Calu3 (cell line): ENCODE measurements around the gene RAB4B. TPM values are rescaled to one million over a fixed set of nuclear protein-coding genes. Genes with fewer than 3 reads are reported as not detected.
"Not testable (repeated sequence)": the region's sequence is repeated elsewhere in the genome, so short reads cannot be mapped to it uniquely, and the experiment has no call there.

Experiments
- BruUV-seq: library from RNA; stranded (reverse); fragments of 400-500 nt; replicated peaks from 2 replicates; lab custom pipeline; 2021; lab: Mats Ljungman, UMichigan
- CTCF ChIA-PET: fragments of 300-600 bp; sonication (Branson Sonifier 250); formaldehyde crosslinking; loops from one replicate; lab custom pipeline; 2022; ENCODE audit warnings: antibody characterized with exemption; lab: Charles Lee
- DNase-seq: peaks from one replicate; pipeline ENCODE4 v3.0.0; 2022
- H3K27ac Mint-ChIP-seq: one replicate; pipeline ENCODE4 v1.8.0; 2022; ENCODE audit warnings: mixed read lengths; ENCODE audit not compliant: unreplicated experiment
- H3K27me3 Mint-ChIP-seq: one replicate; pipeline ENCODE4 v1.8.0; 2022; ENCODE audit warnings: mixed read lengths; ENCODE audit not compliant: unreplicated experiment
- H3K36me3 Mint-ChIP-seq: one replicate; pipeline ENCODE4 v1.8.0; 2022; ENCODE audit warnings: mild to moderate bottlenecking, moderate library complexity, mixed read lengths; ENCODE audit not compliant: insufficient read depth, unreplicated experiment
- H3K4me1 Mint-ChIP-seq: one replicate; pipeline ENCODE4 v1.8.0; 2022; ENCODE audit warnings: mild to moderate bottlenecking, low read depth, mixed read lengths; ENCODE audit not compliant: unreplicated experiment
- H3K4me3 Mint-ChIP-seq: one replicate; pipeline ENCODE4 v1.8.0; 2022; ENCODE audit warnings: mild to moderate bottlenecking, low read depth, moderate library complexity, mixed read lengths; ENCODE audit not compliant: unreplicated experiment
- H3K9me3 Mint-ChIP-seq: one replicate; pipeline ENCODE4 v1.8.0; 2022; ENCODE audit warnings: low read depth, mixed read lengths; ENCODE audit not compliant: unreplicated experiment
- intact Hi-C: fragments of 100-400 bp; cut with micrococcal nuclease; formaldehyde crosslinking; loops from one replicate; pipeline ENCODE4 v1.10.0; 2022; ENCODE audit not compliant: unreplicated experiment
- total RNA-seq: library from RNA; stranded (reverse); gene quantifications from 2 replicates; pipeline ENCODE4 v1.2.3, GENCODE V29; 2022
- TF ChIP-seq, protein P1 (sequence below): fragments of 200-600 bp; IDR thresholded peaks from one replicate; pipeline ENCODE4 v1.8.0; 2022; ENCODE audit warnings: antibody characterized with exemption; ENCODE audit not compliant: unreplicated experiment

The RAB4B gene
- total RNA-seq, 1 experiment from 2014 or later, result 22.7 TPM

DNA sequence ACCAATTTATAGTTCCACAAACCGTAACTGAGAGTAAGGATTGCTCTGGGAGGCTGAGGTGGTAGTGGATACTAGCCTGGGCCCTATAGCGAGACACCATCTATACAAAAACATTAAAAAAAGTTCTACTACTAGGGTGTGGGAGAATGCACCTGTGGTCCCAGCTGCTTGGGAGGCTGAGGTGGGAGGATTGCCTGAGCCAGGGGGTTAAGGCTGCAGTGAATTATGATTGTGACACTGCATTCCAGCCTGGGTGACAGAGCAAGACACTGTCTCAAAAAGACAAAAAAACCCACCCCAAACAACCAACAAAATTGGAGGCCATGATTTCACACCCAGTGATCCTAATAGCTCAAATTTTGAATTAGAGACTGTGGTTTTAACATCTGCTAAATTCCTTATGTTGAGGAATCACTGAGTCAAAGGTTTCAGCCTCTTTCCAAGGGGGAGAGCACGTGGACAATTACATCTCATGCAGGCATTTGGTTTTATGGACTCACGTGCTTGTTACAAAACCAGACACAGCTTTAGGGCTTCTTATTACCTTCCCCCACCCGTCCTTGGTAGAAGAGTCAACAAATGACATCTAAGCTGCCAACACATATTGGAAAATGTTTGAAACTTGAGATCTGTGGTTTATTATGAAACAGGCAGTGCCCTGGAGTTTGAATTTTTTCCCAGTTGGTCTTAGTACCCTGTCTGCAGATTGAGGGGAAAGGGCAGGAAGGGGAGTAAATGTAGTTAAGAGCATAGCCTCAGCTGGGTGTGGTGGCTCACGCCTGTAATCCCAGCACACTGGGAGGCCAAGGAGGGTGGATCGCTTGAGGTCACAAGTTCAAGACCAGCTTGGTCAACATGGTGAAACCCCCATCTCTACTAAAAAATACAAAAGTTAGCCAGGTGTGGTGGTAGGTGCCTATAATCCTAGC lies 53.7 kb downstream of the RAB4B start:
- Mint-ChIP-seq H3K27ac (peak overlapping the region; percentile 83), H3K27me3 (no peaks in the 10 kb centered on the region), H3K9me3 (no peaks in the 10 kb centered on the region), H3K36me3 (peaks cover 16% of the 10 kb centered on the region), H3K4me3 (peak overlapping the region; percentile 28), H3K4me1 (peaks cover 13% of the 10 kb centered on the region)
- intact Hi-C loops, result no loop called here
- no TSS peak for BruUV-seq
- CTCF ChIA-PET, result interaction anchor here (0.8 to 1.2 kb wide), 5 partner anchors 9 to 169 kb away, joined by 3 to 5 read pairs (median 3); no protein-coding TSS in a partner anchor
- TF ChIP-seq, protein P1, sequence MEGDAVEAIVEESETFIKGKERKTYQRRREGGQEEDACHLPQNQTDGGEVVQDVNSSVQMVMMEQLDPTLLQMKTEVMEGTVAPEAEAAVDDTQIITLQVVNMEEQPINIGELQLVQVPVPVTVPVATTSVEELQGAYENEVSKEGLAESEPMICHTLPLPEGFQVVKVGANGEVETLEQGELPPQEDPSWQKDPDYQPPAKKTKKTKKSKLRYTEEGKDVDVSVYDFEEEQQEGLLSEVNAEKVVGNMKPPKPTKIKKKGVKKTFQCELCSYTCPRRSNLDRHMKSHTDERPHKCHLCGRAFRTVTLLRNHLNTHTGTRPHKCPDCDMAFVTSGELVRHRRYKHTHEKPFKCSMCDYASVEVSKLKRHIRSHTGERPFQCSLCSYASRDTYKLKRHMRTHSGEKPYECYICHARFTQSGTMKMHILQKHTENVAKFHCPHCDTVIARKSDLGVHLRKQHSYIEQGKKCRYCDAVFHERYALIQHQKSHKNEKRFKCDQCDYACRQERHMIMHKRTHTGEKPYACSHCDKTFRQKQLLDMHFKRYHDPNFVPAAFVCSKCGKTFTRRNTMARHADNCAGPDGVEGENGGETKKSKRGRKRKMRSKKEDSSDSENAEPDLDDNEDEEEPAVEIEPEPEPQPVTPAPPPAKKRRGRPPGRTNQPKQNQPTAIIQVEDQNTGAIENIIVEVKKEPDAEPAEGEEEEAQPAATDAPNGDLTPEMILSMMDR, result no peak
- DNase-seq, result peak; percentile 77

DNA sequence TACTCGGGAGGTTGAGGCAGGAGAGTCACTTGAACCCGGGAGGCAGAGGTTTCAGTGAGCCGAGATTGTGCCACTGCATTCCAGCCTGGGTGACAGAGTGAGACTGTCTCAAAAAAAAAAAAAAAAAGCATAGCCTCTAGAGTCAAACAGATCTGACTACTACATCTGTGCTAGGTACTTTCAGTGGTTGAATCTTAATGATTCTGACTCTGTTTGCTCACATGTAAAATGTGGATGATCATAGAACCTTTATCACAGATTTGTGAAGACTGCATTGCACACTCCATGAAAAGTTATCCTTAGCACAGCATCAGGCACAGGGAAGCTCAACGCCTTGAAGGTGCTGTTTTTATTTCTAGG lies 54.4 kb downstream of the RAB4B start:
- DNase-seq, intact Hi-C loops, H3K9me3 Mint-ChIP-seq, BruUV-seq, H3K27me3 Mint-ChIP-seq: not testable (repeated sequence)
- CTCF ChIA-PET, result interaction anchor here (0.8 to 1.2 kb wide), 5 partner anchors 10 to 169 kb away, joined by 3 to 5 read pairs (median 3); no protein-coding TSS in a partner anchor
- Mint-ChIP-seq H3K27ac (peak overlapping the region; percentile 83), H3K4me1 (peaks cover 13% of the 10 kb centered on the region), H3K4me3 (peak overlapping the region; percentile 28), H3K36me3 (peaks cover 12% of the 10 kb centered on the region)

DNA sequence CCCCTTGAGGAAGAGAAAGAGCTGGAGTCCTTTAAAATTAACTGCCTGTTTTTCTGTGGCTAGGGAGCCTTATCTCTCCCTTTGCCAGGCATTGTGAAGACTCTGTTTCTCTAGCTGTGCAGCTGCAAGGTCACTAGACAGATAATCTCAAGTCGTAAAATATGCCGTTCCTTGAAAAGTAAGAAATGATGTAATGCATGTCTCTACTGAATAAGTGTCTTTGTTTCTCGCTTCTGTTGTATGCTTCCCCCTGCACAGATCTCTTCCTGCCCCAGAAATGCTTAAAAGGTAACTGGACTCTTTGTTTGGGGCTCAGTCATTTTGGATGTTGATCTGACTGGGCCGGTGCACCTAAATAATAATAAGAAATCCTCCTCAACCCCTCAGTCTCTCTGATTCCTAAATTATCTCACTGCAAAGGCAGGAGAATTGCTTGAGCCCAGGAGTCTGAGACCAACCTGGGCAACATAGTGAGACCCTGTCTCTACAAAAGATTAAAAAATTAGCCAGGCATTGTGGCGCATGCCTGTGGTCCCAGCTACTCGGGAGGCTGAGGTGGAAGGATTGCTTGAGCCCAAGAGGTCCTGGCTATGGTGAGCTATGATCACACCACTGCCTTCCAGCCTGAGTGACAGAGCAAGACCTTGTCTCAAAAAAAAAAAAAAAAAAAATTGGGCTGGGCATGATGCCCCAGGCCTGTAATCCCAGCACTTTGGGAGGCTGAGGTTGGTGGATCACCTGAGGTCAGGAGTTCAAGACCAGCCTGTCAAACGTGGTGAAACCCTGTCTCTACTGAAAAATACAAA lies 55.9 kb downstream of the RAB4B start:
- H3K27ac Mint-ChIP-seq, H3K4me3 Mint-ChIP-seq, H3K27me3 Mint-ChIP-seq, H3K9me3 Mint-ChIP-seq, BruUV-seq, intact Hi-C loops, DNase-seq: not testable (repeated sequence)
- CTCF ChIA-PET, result interaction anchor here (0.7 kb wide), 1 partner anchor 15 kb away, joined by 11 read pairs; no protein-coding TSS in a partner anchor
- Mint-ChIP-seq H3K4me1 (peaks cover 13% of the 10 kb centered on the region), H3K36me3 (peaks cover 11% of the 10 kb centered on the region)

DNA sequence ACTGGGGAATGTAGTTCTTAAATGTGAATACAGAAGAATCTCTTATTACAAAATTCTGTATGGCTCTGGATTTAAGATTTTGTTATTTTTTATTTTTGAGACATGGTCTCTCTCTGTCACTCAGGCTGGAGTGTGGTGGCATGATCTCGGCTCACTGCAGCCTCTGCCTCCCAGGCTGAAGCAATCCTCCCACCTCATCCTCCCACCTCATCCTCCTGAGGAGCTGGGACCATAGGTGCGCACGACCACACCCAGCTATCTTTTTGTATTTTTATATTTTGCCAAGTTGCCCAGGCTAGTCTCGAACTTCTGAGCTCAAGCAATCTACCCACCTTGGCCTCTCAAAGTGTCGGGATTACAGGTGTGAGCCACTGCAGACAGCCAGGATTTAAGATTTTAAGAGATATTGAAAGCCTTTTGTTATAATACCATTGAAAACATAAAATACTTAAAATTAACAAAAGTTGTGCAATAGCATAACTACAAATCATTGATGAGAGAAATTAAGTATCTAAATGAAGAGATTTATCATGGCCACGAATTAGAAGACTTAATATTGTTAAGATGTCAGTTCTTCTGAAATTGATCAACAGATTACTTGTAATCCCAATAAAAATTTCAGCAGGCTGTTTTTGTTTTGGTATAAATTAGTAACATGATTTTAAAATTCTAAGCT lies 58.8 kb downstream of the RAB4B start:
- H3K9me3 Mint-ChIP-seq, result peaks cover 2% of the 10 kb centered on the region
- TF ChIP-seq, protein P1, result no peak
- H3K4me3 Mint-ChIP-seq, result no peak overlapping the region
- no peak overlapping the region for H3K27ac Mint-ChIP-seq
- intact Hi-C loops, result no loop called here
- H3K36me3 Mint-ChIP-seq, result peaks cover 8% of the 10 kb centered on the region
- BruUV-seq, result no TSS peak
- H3K4me1 Mint-ChIP-seq, result peaks cover 7% of the 10 kb centered on the region
- DNase-seq, result no peak
- CTCF ChIA-PET, result interaction anchor here (0.7 kb wide), 1 partner anchor 208 kb away, joined by 4 read pairs; no protein-coding TSS in a partner anchor
- no peaks in the 10 kb centered on the region for H3K27me3 Mint-ChIP-seq

DNA sequence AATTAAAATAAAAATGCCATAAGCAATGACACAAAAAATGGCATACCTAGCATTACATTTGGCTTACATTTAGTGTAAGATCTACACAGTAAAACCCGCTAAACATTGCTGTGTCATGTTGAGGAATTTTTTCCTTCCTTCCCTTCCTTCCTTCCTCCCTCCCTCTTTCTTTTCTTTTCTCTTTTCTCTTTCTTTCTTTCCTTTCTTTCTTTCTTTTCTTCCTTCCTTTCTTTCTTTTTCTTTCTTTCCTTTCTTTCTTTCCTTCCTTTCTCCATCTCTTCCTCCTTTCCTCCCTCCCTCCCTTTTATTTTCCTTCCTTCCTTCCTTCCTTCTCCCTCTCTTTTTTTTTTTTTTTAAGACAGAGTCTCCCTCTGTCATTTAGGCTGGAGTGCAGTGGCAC lies 60.4 kb downstream of the RAB4B start:
- H3K27me3 Mint-ChIP-seq, H3K4me3 Mint-ChIP-seq, H3K9me3 Mint-ChIP-seq, H3K4me1 Mint-ChIP-seq, CTCF ChIA-PET, DNase-seq, BruUV-seq, H3K36me3 Mint-ChIP-seq, intact Hi-C loops: not testable (repeated sequence)
- peak overlapping the region; percentile 5 for H3K27ac Mint-ChIP-seq

DNA sequence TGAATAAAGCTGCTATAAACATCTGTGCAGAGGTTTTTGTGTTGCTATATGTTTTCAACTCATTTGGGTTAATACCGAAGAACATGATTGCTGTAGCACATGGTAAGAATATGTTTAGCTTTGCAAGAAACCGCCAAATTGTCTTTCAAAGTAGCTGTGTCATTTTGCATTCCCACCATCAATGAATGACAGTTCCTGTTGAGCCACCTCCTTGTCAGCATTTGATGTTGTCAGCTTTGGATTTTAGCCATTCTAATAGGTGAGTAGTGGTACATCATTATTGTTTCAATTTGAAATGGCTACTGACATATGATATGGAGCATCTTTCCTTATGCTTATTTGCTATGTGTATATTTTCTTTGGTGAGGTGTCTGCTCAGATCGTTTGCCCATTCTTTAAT lies 64.0 kb downstream of the RAB4B start:
- H3K4me3 Mint-ChIP-seq, intact Hi-C loops, BruUV-seq, H3K4me1 Mint-ChIP-seq, H3K27ac Mint-ChIP-seq, DNase-seq, CTCF ChIA-PET, H3K36me3 Mint-ChIP-seq, H3K9me3 Mint-ChIP-seq: not testable (repeated sequence)
- H3K27me3 Mint-ChIP-seq, result peaks cover 31% of the 10 kb centered on the region

DNA sequence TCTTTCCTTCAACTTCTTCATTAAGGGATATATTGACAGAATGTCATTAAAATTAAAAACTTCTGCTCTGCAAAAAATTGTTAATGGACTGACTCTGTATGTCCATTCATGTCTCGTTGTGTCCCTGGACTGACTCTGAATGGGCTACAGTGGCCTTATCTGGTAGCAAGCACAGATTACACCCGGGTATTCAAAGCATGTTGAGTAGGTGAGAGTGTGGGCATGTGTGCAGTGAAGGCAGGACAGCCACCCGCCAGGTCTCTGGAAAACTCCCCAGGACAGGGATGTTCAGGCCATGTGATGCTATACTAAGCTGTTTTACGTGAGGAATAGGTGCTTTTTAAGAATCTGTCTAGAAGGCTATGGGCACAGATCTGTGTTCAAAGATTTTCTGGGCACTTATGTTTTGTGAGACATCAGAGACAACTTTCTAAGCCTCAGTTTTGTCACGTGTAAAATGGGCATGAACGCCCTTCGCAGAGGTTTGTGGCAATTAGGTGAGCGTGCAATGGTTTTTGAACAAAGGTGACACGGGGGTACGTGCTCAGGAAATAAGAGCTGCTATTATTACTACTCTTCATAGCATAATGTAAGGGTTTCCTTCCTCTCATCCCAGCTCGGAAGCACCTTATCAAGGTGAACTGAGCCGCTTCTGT lies 65.1 kb downstream of the RAB4B start:
- BruUV-seq, H3K27ac Mint-ChIP-seq, DNase-seq, H3K4me1 Mint-ChIP-seq, CTCF ChIA-PET, H3K9me3 Mint-ChIP-seq, intact Hi-C loops, H3K36me3 Mint-ChIP-seq, H3K4me3 Mint-ChIP-seq: not testable (repeated sequence)
- H3K27me3 Mint-ChIP-seq, result peaks cover 42% of the 10 kb centered on the region
